A673 (cell line): ENCODE results near the gene MAN1B1.

Experiments used
- EZH2 ChIP-seq: fragments of 200-600 bp; sonication (generic); IDR thresholded peaks from 2 replicates; pipeline ENCODE4 v1.6.1; 2017; ENCODE audit warnings: borderline replicate concordance, low read depth, mild to moderate bottlenecking, mixed read lengths, antibody characterized with exemption, low read length; ENCODE audit not compliant: poor library complexity, severe bottlenecking
- TF ChIP-seq, protein P1 (sequence below): fragments of 300-800, 200-600 bp; sonication (generic); conservative IDR thresholded peaks from 2 replicates; pipeline ENCODE4 v1.5.1; 2017; ENCODE audit warnings: low read depth, mild to moderate bottlenecking, antibody characterized with exemption, low read length, moderate library complexity, mixed read lengths

DNA sequence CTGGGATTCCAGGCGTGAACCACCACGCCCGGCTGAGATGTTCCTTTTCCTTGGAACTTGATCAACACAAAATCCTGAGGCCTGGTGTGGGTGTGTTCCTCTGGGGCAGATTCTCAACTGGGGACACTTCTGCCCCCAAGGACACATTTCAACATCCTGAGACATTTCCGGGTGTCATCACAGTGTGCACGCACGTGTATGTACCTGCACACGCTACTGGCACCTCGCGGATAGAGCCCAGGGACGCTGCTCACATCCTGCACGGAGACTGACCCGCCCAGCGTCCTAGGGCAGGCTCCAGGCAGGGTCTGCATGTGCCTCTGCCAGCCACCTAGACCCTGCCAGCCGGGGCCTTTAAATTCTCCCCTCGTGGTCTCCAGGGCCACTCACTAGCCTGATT lies 24.4 kb upstream of the MAN1B1 start:
- TF ChIP-seq, protein P1, sequence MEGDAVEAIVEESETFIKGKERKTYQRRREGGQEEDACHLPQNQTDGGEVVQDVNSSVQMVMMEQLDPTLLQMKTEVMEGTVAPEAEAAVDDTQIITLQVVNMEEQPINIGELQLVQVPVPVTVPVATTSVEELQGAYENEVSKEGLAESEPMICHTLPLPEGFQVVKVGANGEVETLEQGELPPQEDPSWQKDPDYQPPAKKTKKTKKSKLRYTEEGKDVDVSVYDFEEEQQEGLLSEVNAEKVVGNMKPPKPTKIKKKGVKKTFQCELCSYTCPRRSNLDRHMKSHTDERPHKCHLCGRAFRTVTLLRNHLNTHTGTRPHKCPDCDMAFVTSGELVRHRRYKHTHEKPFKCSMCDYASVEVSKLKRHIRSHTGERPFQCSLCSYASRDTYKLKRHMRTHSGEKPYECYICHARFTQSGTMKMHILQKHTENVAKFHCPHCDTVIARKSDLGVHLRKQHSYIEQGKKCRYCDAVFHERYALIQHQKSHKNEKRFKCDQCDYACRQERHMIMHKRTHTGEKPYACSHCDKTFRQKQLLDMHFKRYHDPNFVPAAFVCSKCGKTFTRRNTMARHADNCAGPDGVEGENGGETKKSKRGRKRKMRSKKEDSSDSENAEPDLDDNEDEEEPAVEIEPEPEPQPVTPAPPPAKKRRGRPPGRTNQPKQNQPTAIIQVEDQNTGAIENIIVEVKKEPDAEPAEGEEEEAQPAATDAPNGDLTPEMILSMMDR, result no peak
- TF ChIP-seq EZH2, result no peak
